SK-N-SH (cell line): ENCODE results near the gene CDH4. TPM values are rescaled to one million over a fixed set of nuclear protein-coding genes. Genes with fewer than 3 reads are reported as not detected.
"Not testable (repeated sequence)": the region's sequence is repeated elsewhere in the genome, so short reads cannot be mapped to it uniquely, and the experiment has no call there.

ENCODE experiments used
- CTCF ChIA-PET: fragments of 300-600, 350-600 bp; formaldehyde crosslinking; extraction: SDS; loops from one replicate; lab custom pipeline; 2021; lab: Yijun Ruan, JAX
- POLR2A ChIA-PET: fragments of 350-600 bp; sonication (Branson Sonifier 250); formaldehyde crosslinking; extraction: SDS; loops from one replicate; lab custom pipeline; 2020; ENCODE audit warnings: antibody characterized with exemption, inconsistent platforms; lab: Yijun Ruan, JAX
- DNase-seq: peaks from one replicate; pipeline ENCODE4 v3.0.0; 2012
- H2AFZ ChIP-seq: fragments of 200-600 bp; sonication (generic); 2 replicates; pipeline ENCODE4 v1.8.1; 2016; ENCODE audit warnings: antibody characterized with exemption, mild to moderate bottlenecking, low read depth
- H3F3A ChIP-seq: fragments of 200-600 bp; sonication (generic); replicated peaks from 2 replicates; pipeline ENCODE3; 2016; ENCODE audit warnings: antibody characterized with exemption, mild to moderate bottlenecking; ENCODE audit not compliant: insufficient read depth
- H3K27ac ChIP-seq, 2 experiments: fragments of 200-500 bp in 1 of 2; fragments of 200-600 bp in 1 of 2; sonication (Bioruptor generic) in 1 of 2; sonication (generic), shearing (Covaris generic) in 1 of 2; 2 replicates each; pipeline versions ENCODE4 v1.5.1 to v1.6.1; 2014 to 2016; ENCODE audit warnings: low read depth in 2 of 2, inconsistent platforms in 1 of 2, low read length in 1 of 2, mild to moderate bottlenecking in 1 of 2, mixed read lengths in 1 of 2
- H3K27me3 ChIP-seq: fragments of 200-600 bp; sonication (generic), shearing (Covaris generic); 2 replicates; pipeline ENCODE4 v1.6.1; 2016; ENCODE audit warnings: mixed run types; ENCODE audit not compliant: insufficient read depth
- H3K36me3 ChIP-seq, 2 experiments: fragments of 200-500 bp in 1 of 2; fragments of 200-600 bp in 1 of 2; sonication (Bioruptor generic) in 1 of 2; sonication (generic) in 1 of 2; replicated peaks in 1 of 2; 2 replicates each; pipeline versions ENCODE3 to v1.5.1; 2014 to 2016; ENCODE audit warnings: low read length in 1 of 2, mild to moderate bottlenecking in 1 of 2; ENCODE audit not compliant: insufficient read depth in 2 of 2, control insufficient read depth in 1 of 2
- H3K4me1 ChIP-seq, 2 experiments: fragments of 200-500 bp in 1 of 2; fragments of 200-600 bp in 1 of 2; sonication (Bioruptor generic) in 1 of 2; sonication (generic), shearing (Covaris generic) in 1 of 2; 2 replicates each; pipeline versions ENCODE4 v1.5.1 to v1.6.1; 2014 to 2016; ENCODE audit warnings: low read depth in 1 of 2, low read length in 1 of 2, mixed run types in 1 of 2; ENCODE audit not compliant: insufficient read depth in 2 of 2, control insufficient read depth in 1 of 2
- H3K4me2 ChIP-seq: fragments of 200-600 bp; sonication (generic), shearing (Covaris generic); 2 replicates; pipeline ENCODE4 v1.6.1; 2017; ENCODE audit warnings: mixed run types
- H3K4me3 ChIP-seq, 2 experiments: fragments of 200-500 bp in 1 of 2; fragments of 200-600 bp in 1 of 2; sonication (Bioruptor generic) in 1 of 2; sonication (generic), shearing (Covaris generic) in 1 of 2; 2 replicates each; pipeline versions ENCODE4 v1.5.1 to v1.8.1; 2014 to 2016; ENCODE audit warnings: low read depth in 2 of 2, inconsistent platforms in 1 of 2, low read length in 1 of 2, mild to moderate bottlenecking in 1 of 2, mixed read lengths in 1 of 2, moderate library complexity in 1 of 2
- H3K79me2 ChIP-seq: fragments of 200-600 bp; sonication (generic); 2 replicates; pipeline ENCODE4 v1.8.1; 2017; ENCODE audit warnings: mild to moderate bottlenecking; ENCODE audit not compliant: insufficient read depth
- H3K9ac ChIP-seq: fragments of 200-600 bp; sonication (generic); 2 replicates; pipeline ENCODE4 v1.6.1; 2017; ENCODE audit warnings: mixed run types
- H3K9me2 ChIP-seq: fragments of 200-600 bp; sonication (generic); 2 replicates; pipeline ENCODE4 v1.6.1; 2017; ENCODE audit warnings: mixed run types
- H3K9me3 ChIP-seq: fragments of 200-600 bp; sonication (generic); 2 replicates; pipeline ENCODE4 v1.6.1; 2017; ENCODE audit warnings: mixed run types, mild to moderate bottlenecking, moderate library complexity
- H4K20me1 ChIP-seq: fragments of 200-600 bp; sonication (generic); 2 replicates; pipeline ENCODE4 v1.6.1; 2017; ENCODE audit warnings: mild to moderate bottlenecking, mixed run types; ENCODE audit not compliant: insufficient read depth
- ELF1 ChIP-seq: IDR thresholded peaks from 2 replicates; pipeline ENCODE4 v1.4.0; 2012
- EP300 ChIP-seq, 2 experiments: IDR thresholded peaks; 2 replicates each; pipeline versions ENCODE4 v1.4.0 to v1.6.1; 2012; ENCODE audit warnings: borderline replicate concordance in 1 of 2, low read depth in 1 of 2, low read length in 1 of 2
- EZH2phosphoT487 ChIP-seq: fragments of 200-600 bp; sonication (generic); IDR thresholded peaks from 2 replicates; pipeline ENCODE4 v1.6.1; 2017; ENCODE audit warnings: low read depth, mixed run types, mild to moderate bottlenecking, antibody characterized with exemption, moderate library complexity, borderline replicate concordance
- IRF3 ChIP-seq: fragments of 150-350 bp; IDR thresholded peaks from 2 replicates; pipeline ENCODE4 v1.6.1; 2016; ENCODE audit warnings: mild to moderate bottlenecking, low read depth, low read length
- MXI1 ChIP-seq: IDR thresholded peaks from 2 replicates; pipeline ENCODE4 v1.6.1; 2012; ENCODE audit warnings: mild to moderate bottlenecking, low read depth, low read length, improper control_type of control experiment
- RAD21 ChIP-seq: IDR thresholded peaks from 2 replicates; pipeline ENCODE4 v1.6.1; 2012; ENCODE audit warnings: mild to moderate bottlenecking, low read length
- REST ChIP-seq: IDR thresholded peaks from 2 replicates; pipeline ENCODE4 v1.6.1; 2012; ENCODE audit warnings: mild to moderate bottlenecking, low read depth, low read length, moderate library complexity
- WGBS: methylation state at CpG from one replicate; pipeline ENCODE4 v1.1.6; 2017; ENCODE audit warnings: low lambda C conversion rate; 5-methylcytosine and 5-hydroxymethylcytosine counted together
- polyA plus RNA-seq, 3 experiments: library from polyadenylated mRNA; depleted of rRNA; stranded (reverse); fragments of >200 nt; gene quantifications; 2 replicates each; pipeline ENCODE4 v1.2.3, GENCODE V29; 2012

The CDH4 gene
- polyA plus RNA-seq, 1 of the 3 experiments (the other 2 are of a cell fraction): not detected

- H3F3A ChIP-seq: no peaks in the 10 kb centered on the region
- H3K27ac ChIP-seq: no peak overlapping the region
- POLR2A ChIA-PET: no interaction called here
- H3K9ac ChIP-seq: no peak overlapping the region
- CTCF ChIA-PET: no interaction called here
- H3K27me3 ChIP-seq: no peaks in the 10 kb centered on the region
- WGBS: 64% methylated on average over 25 of the region's 28 CpGs
- no peaks in the 10 kb centered on the region for H3K4me1 ChIP-seq
- no peaks in the 10 kb centered on the region for H3K36me3 ChIP-seq
- no peaks in the 10 kb centered on the region for H3K9me3 ChIP-seq
- no peak overlapping the region for H3K4me2 ChIP-seq
- no peaks in the 10 kb centered on the region for H3K9me2 ChIP-seq
- H3K4me3 ChIP-seq: no peak overlapping the region
- no peaks in the 10 kb centered on the region for H4K20me1 ChIP-seq
- TF ChIP-seq MXI1: no peak
- TF ChIP-seq RAD21: no peak
- no peak for TF ChIP-seq EP300 (IDR thresholded peaks at IDR 0.05; ENCODE audit: borderline replicate concordance in 1 of 2, low read depth in 1 of 2, low read length in 1 of 2)
- TF ChIP-seq IRF3: no peak
- TF ChIP-seq REST: no peak
- no peak for TF ChIP-seq ELF1
- no peak for TF ChIP-seq EZH2phosphoT487
- no peak overlapping the region for H2AFZ ChIP-seq
- no peaks in the 10 kb centered on the region for H3K79me2 ChIP-seq
- no peak for DNase-seq
Measured at GRCh38 chr20:61271312-61272231, 19.5 kb downstream of the CDH4 start.

GRCh38 chr20:61273024-61273423 is 21.0 kb downstream of the CDH4 start:
- 62% methylated on average over 7 of the region's 7 CpGs for WGBS
- H2AFZ ChIP-seq, H3F3A ChIP-seq, H4K20me1 ChIP-seq, H3K36me3 ChIP-seq, H3K79me2 ChIP-seq, H3K27me3 ChIP-seq, H3K9me3 ChIP-seq, H3K4me1 ChIP-seq, H3K4me2 ChIP-seq, H3K9ac ChIP-seq, H3K27ac ChIP-seq, CTCF ChIA-PET, DNase-seq, H3K4me3 ChIP-seq, H3K9me2 ChIP-seq, POLR2A ChIA-PET: not testable (repeated sequence)

- H2AFZ ChIP-seq, H3K36me3 ChIP-seq, H3K4me3 ChIP-seq, H3K27me3 ChIP-seq, H3K4me1 ChIP-seq, H3K9ac ChIP-seq, H3F3A ChIP-seq, H3K27ac ChIP-seq, H3K9me2 ChIP-seq, H4K20me1 ChIP-seq, POLR2A ChIA-PET, H3K9me3 ChIP-seq, H3K79me2 ChIP-seq, DNase-seq, H3K4me2 ChIP-seq, CTCF ChIA-PET: not testable (repeated sequence)
- 31% methylated on average over 1 of the region's 1 CpG for WGBS
Measured at GRCh38 chr20:61273666-61274065, 21.6 kb downstream of the CDH4 start.
